Measurements from ENCODE around the gene TNFRSF8. TPM values are rescaled to one million over a fixed set of nuclear protein-coding genes. Genes with fewer than 3 reads are reported as not detected.

Gene TNFRSF8
- total RNA-seq, 1 donor from 2014 or later, result not detected

DNA sequence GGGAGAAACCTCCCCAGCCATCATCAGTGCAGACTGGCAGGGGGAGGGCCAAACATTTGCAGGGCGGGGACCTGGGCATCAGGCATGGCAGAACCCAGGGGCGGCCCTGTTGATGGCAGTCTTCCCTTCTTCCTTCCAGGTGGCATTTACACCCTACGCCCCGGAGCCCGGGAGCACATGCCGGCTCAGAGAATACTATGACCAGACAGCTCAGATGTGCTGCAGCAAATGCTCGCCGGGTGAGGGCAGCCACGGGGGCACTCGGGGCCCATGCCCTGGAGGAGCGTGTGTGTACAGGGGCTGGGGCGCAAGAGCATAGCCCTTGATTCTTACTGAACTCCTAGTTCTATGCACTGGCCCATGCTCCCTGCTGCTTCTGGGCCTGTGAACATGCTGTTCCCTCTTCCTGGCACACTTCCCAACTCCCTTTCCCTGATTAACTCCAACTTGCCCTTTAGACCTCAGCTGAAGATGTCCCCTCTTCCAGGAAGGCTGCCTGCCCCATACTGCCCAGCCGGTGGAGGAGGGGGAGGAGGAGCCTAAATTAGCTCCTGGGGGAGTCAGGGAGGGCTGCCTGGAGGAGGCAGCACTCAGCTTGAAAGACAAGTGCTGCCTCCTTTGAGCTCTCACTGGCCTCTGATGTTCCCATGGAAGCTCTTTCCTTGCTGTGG is 125.7 kb downstream of the TNFRSF8 start:
- DNase-seq (ENCODE audit: low read depth), result no peak

DNA sequence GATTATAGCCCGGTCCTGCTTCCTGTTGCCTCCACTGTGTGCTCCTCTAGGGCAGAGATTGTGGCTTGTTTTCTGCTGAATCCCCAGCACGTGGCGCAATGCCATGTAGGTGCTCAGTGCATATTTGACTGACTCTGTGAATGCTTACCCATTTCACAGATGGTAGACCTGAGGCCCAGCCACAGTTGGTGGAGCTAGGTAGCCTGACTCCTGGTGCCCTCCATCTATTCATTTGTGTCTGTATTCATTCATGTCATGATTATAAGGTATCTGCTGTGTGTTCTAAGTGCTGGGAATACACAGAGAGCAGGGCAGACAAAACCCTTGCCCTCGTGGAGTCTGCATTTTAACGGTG is 126.2 kb downstream of the TNFRSF8 start:
- DNase-seq (ENCODE audit: low read depth), result no peak

DNA sequence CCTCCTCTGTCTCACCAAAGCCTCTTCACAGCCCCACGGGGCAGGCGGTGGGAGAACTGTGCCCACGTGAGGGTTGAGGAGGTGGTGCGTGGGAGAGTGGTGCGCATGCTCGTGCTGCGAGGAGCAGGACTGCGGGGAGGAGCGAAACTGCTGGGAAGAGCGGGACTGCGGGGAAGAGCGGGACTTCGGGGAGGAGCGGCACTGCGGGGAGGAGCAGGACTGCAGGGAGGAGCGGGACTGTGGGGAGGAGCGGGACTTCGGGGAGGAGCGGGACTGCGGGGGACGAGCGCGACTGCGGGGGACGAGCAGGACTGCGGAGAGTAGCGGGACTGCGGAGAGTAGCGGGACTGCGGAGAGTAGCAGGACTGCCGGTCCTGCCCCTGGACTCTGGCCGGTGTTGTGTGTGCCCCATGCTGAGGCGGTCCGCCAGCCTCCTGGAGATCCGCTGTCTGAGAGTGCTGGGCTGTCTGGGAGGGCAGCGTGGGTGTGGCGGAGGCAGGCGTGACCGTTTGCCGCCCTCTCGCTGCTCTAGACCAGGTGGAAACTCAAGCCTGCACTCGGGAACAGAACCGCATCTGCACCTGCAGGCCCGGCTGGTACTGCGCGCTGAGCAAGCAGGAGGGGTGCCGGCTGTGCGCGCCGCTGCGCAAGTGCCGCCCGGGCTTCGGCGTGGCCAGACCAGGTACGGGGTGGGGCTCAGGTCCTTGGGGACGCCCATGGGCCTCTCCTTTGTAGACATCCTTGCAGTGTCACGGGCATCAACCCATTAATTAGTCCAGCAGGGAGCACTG is 128.3 kb downstream of the TNFRSF8 start:
- no peak for DNase-seq (ENCODE audit: low read depth)

Other genes starting within 250 kb of the TNFRSF8 start
- gene NPPA, start 215.5 kb upstream of the TNFRSF8 start, total RNA-seq, result not detected in 2 replicates
- gene NPPB, start 204.4 kb upstream of the TNFRSF8 start, total RNA-seq, result 1.2 TPM in 1 of 2 replicates, not detected in the other
- gene KIAA2013, start 136.9 kb upstream of the TNFRSF8 start, total RNA-seq, result 67.7 and 92.1 TPM in 2 replicates
- gene PLOD1, start 128.6 kb upstream of the TNFRSF8 start, total RNA-seq, result 83.0 and 242 TPM in 2 replicates
- gene MFN2, start 82.9 kb upstream of the TNFRSF8 start, total RNA-seq, result 56.6 and 80.5 TPM in 2 replicates
- gene MIIP, start 43.8 kb upstream of the TNFRSF8 start, total RNA-seq, result 17.0 and 53.1 TPM in 2 replicates
- gene TNFRSF1B, start 103.7 kb downstream of the TNFRSF8 start, total RNA-seq, result 0.35 and 1.6 TPM in 2 replicates
- 20.0 and 74.1 TPM in 2 replicates for gene VPS13D, start 166.7 kb downstream of the TNFRSF8 start, total RNA-seq